GM21528 (cell line): ENCODE data around the gene UBE2N.

Experiments used
- ATAC-seq: cut with Tn5 transposase; IDR thresholded peaks from one replicate; pipeline ENCODE4 v1.9.1; 2021; ENCODE audit warnings: mild to moderate bottlenecking, moderate library complexity; ENCODE audit not compliant: unreplicated experiment, low FRiP score

The UBE2N gene

GRCh38 chr12:93441617-93442410, at the start of gene UBE2N:
Gene UBE2N, minus strand, starts transcription at chr12:93441947. Its CDS starts 63 bp downstream, at chr12:93441884.
- ATAC-seq, result peak; percentile 78

GRCh38 chr12:93484315-93484981, 42.7 kb upstream of the UBE2N start:
- no peak for ATAC-seq

GRCh38 chr12:93483151-93483807, 41.5 kb upstream of the UBE2N start:
- ATAC-seq, result no peak

GRCh38 chr12:93482721-93483120, 41.0 kb upstream of the UBE2N start:
- ATAC-seq, result no peak

- no peak for ATAC-seq
Measured at GRCh38 chr12:93476555-93476954, 34.8 kb upstream of the UBE2N start.

GRCh38 chr12:93469386-93469785, 27.6 kb upstream of the UBE2N start:
- ATAC-seq, result no peak

GRCh38 chr12:93468008-93468371, 26.2 kb upstream of the UBE2N start:
- ATAC-seq, result peak; percentile 33

- ATAC-seq, result peak; percentile 86
Measured at GRCh38 chr12:93467351-93468007, 25.7 kb upstream of the UBE2N start, which contains the start of gene MRPL42. Gene MRPL42, plus strand, starts transcription at chr12:93467514. Its CDS starts 1,772 bp downstream, at chr12:93469286.

- ATAC-seq, result peak; percentile 10
Measured at GRCh38 chr12:93466625-93467350, 25.0 kb upstream of the UBE2N start.

GRCh38 chr12:93465841-93466240, 24.1 kb upstream of the UBE2N start:
- no peak for ATAC-seq

- no peak for ATAC-seq
Measured at GRCh38 chr12:93461503-93461902, 19.8 kb upstream of the UBE2N start.

GRCh38 chr12:93460902-93461301, 19.2 kb upstream of the UBE2N start:
- no peak for ATAC-seq

GRCh38 chr12:93460003-93460402, 18.3 kb upstream of the UBE2N start:
- ATAC-seq, result no peak

GRCh38 chr12:93459097-93459496, 17.4 kb upstream of the UBE2N start:
- ATAC-seq, result no peak

GRCh38 chr12:93456077-93456476, 14.3 kb upstream of the UBE2N start:
- ATAC-seq, result no peak

- ATAC-seq, result no peak
Measured at GRCh38 chr12:93453633-93454032, 11.9 kb upstream of the UBE2N start.

GRCh38 chr12:93451423-93452158, 9.8 kb upstream of the UBE2N start:
- no peak for ATAC-seq

GRCh38 chr12:93449277-93449676, 7.5 kb upstream of the UBE2N start:
- ATAC-seq, result no peak

GRCh38 chr12:93448796-93449195, 7.0 kb upstream of the UBE2N start:
- ATAC-seq, result no peak
